Natural killer cell treated with Interleukin-12 subunit alpha and Interleukin-12 subunit beta and Interleukin-15 and Interleukin-18, amount 100 ng/mL, for 72 hours (primary cell): ENCODE data around the gene SRD5A1. TPM values are rescaled to one million over a fixed set of nuclear protein-coding genes. Genes with fewer than 3 reads are reported as not detected.
"Not testable (repeated sequence)": the region's sequence is repeated elsewhere in the genome, so short reads cannot be mapped to it uniquely, and the experiment has no call there.

ENCODE experiments used
- ATAC-seq, 2 donors: fragments of 150-1000 bp; cut with Tn5 transposase in 1 of 2; sonication (Bioruptor Pico), chemical (Tn5 transposase) in 1 of 2; 2 replicates each; pipeline ENCODE4 v1.10.0; 2021
- DNase-seq: peaks from one replicate; pipeline ENCODE4 v3.0.0; 2022; ENCODE audit warnings: low spot score
- H3K27ac Mint-ChIP-seq, 2 donors: 1 replicate in 1 of 2; 2 replicates in 1 of 2; pipeline ENCODE4 v1.8.0; 2022; ENCODE audit warnings: mixed read lengths in 2 of 2, mild to moderate bottlenecking in 1 of 2, moderate library complexity in 1 of 2
- H3K27me3 Mint-ChIP-seq, 2 donors: 1 replicate in 1 of 2; 2 replicates in 1 of 2; pipeline ENCODE4 v1.8.0; 2022; ENCODE audit warnings: mixed read lengths in 2 of 2
- H3K36me3 Mint-ChIP-seq: one replicate; pipeline ENCODE4 v1.8.0; 2022; ENCODE audit warnings: mixed read lengths
- H3K4me1 Mint-ChIP-seq, 2 donors: 1 replicate in 1 of 2; 2 replicates in 1 of 2; pipeline ENCODE4 v1.8.0; 2022; ENCODE audit warnings: low read depth in 2 of 2, mixed read lengths in 2 of 2, mild to moderate bottlenecking in 1 of 2
- H3K4me3 Mint-ChIP-seq: one replicate; pipeline ENCODE4 v1.8.0; 2022; ENCODE audit warnings: mixed read lengths
- H3K9me3 Mint-ChIP-seq: 2 replicates; pipeline ENCODE4 v1.8.0; 2022; ENCODE audit warnings: mixed read lengths
- total RNA-seq, 2 donors: library from RNA; stranded (reverse); gene quantifications; one replicate each; pipeline ENCODE4 v1.2.3, GENCODE V29; 2022

Gene SRD5A1
- total RNA-seq, 2 donors from 2014 or later = 7.2 to 14.6 TPM

- DNase-seq (no peak), ATAC-seq (no peak)
- Mint-ChIP-seq H3K27ac (no peak overlapping the region), H3K4me1 (peaks cover 0 to 4% of the 10 kb centered on the region in 2 donors), H3K4me3 (no peak overlapping the region), H3K9me3 (no peaks in the 10 kb centered on the region), H3K36me3 (no peaks in the 10 kb centered on the region), H3K27me3 (no peaks in the 10 kb centered on the region)
Observed at GRCh38 chr5:6638236-6638635, 5.0 kb downstream of the SRD5A1 start.

GRCh38 chr5:6642655-6643054 lies 9.4 kb downstream of the SRD5A1 start:
- Mint-ChIP-seq H3K4me3 (no peak overlapping the region), H3K9me3 (no peaks in the 10 kb centered on the region), H3K36me3 (no peaks in the 10 kb centered on the region), H3K27ac (no peak overlapping the region), H3K27me3 (no peaks in the 10 kb centered on the region), H3K4me1 (peaks cover 8 to 17% of the 10 kb centered on the region in 2 donors)
- no peak for DNase-seq
- ATAC-seq = no peak

- Mint-ChIP-seq H3K27me3 (no peaks in the 10 kb centered on the region), H3K36me3 (no peaks in the 10 kb centered on the region), H3K27ac (no peak overlapping the region), H3K9me3 (no peaks in the 10 kb centered on the region), H3K4me1 (peaks cover 8 to 22% of the 10 kb centered on the region in 2 donors), H3K4me3 (no peak overlapping the region)
- no peak for DNase-seq
- no peak for ATAC-seq
Observed at GRCh38 chr5:6644794-6645241, 11.6 kb downstream of the SRD5A1 start.

GRCh38 chr5:6645571-6646362 lies 12.5 kb downstream of the SRD5A1 start:
- H3K4me1 Mint-ChIP-seq = peaks cover 8 to 24% of the 10 kb centered on the region in 2 donors
- H3K36me3 Mint-ChIP-seq, DNase-seq, ATAC-seq, H3K27ac Mint-ChIP-seq, H3K27me3 Mint-ChIP-seq, H3K9me3 Mint-ChIP-seq, H3K4me3 Mint-ChIP-seq: not testable (repeated sequence)

GRCh38 chr5:6649186-6649585 lies 15.9 kb downstream of the SRD5A1 start:
- Mint-ChIP-seq H3K4me1 (peaks cover 8 to 24% of the 10 kb centered on the region in 2 donors), H3K27ac (no peak overlapping the region), H3K27me3 (no peaks in the 10 kb centered on the region), H3K4me3 (no peak overlapping the region), H3K9me3 (no peaks in the 10 kb centered on the region), H3K36me3 (no peaks in the 10 kb centered on the region)
- DNase-seq (no peak), ATAC-seq (no peak)

GRCh38 chr5:6649681-6650080 lies 16.4 kb downstream of the SRD5A1 start:
- Mint-ChIP-seq H3K9me3 (no peaks in the 10 kb centered on the region), H3K4me1 (peaks cover 8 to 21% of the 10 kb centered on the region in 2 donors), H3K36me3 (no peaks in the 10 kb centered on the region), H3K4me3 (no peak overlapping the region), H3K27me3 (no peaks in the 10 kb centered on the region), H3K27ac (no peak overlapping the region)
- DNase-seq (no peak), ATAC-seq (no peak)

- no peaks in the 10 kb centered on the region for H3K9me3 Mint-ChIP-seq
- ATAC-seq (no peak), DNase-seq (no peak)
- H3K4me1 Mint-ChIP-seq = peaks cover 1 to 11% of the 10 kb centered on the region in 2 donors
- H3K4me3 Mint-ChIP-seq = no peak overlapping the region
- H3K27ac Mint-ChIP-seq = no peak overlapping the region
- peaks cover 19% of the 10 kb centered on the region for H3K36me3 Mint-ChIP-seq
- no peaks in the 10 kb centered on the region for H3K27me3 Mint-ChIP-seq
Observed at GRCh38 chr5:6652025-6652424, 18.8 kb downstream of the SRD5A1 start.

- Mint-ChIP-seq H3K4me3 (no peak overlapping the region), H3K9me3 (no peaks in the 10 kb centered on the region), H3K36me3 (peaks cover 20% of the 10 kb centered on the region), H3K27me3 (no peaks in the 10 kb centered on the region), H3K27ac (no peak overlapping the region), H3K4me1 (peaks cover 0 to 2% of the 10 kb centered on the region in 2 donors)
- ATAC-seq (no peak), DNase-seq (no peak)
Observed at GRCh38 chr5:6655432-6655831, 22.2 kb downstream of the SRD5A1 start.

GRCh38 chr5:6656680-6657079 lies 23.4 kb downstream of the SRD5A1 start:
- no peak overlapping the region for H3K4me3 Mint-ChIP-seq
- no peak for ATAC-seq
- no peaks in the 10 kb centered on the region for H3K27me3 Mint-ChIP-seq
- peaks cover 0 to 2% of the 10 kb centered on the region in 2 donors for H3K4me1 Mint-ChIP-seq
- peaks cover 20% of the 10 kb centered on the region for H3K36me3 Mint-ChIP-seq
- H3K27ac Mint-ChIP-seq = no peak overlapping the region
- H3K9me3 Mint-ChIP-seq = no peaks in the 10 kb centered on the region
- no peak for DNase-seq

- Mint-ChIP-seq H3K4me3 (no peak overlapping the region), H3K27me3 (no peaks in the 10 kb centered on the region), H3K36me3 (peaks cover 24% of the 10 kb centered on the region), H3K4me1 (peaks cover 0 to 2% of the 10 kb centered on the region in 2 donors), H3K9me3 (no peaks in the 10 kb centered on the region), H3K27ac (no peak overlapping the region)
- no peak for DNase-seq
- no peak for ATAC-seq
Observed at GRCh38 chr5:6659941-6660684, 26.9 kb downstream of the SRD5A1 start.

- H3K27ac Mint-ChIP-seq = no peak overlapping the region
- no peaks in the 10 kb centered on the region for H3K27me3 Mint-ChIP-seq
- DNase-seq (no peak), ATAC-seq (no peak)
- peaks cover 0 to 2% of the 10 kb centered on the region in 2 donors for H3K4me1 Mint-ChIP-seq
- H3K9me3 Mint-ChIP-seq = no peaks in the 10 kb centered on the region
- H3K4me3 Mint-ChIP-seq = no peak overlapping the region
- H3K36me3 Mint-ChIP-seq = peaks cover 19% of the 10 kb centered on the region
Observed at GRCh38 chr5:6660688-6661087, 27.4 kb downstream of the SRD5A1 start.

GRCh38 chr5:6666762-6667161 lies 33.5 kb downstream of the SRD5A1 start:
- Mint-ChIP-seq H3K4me3 (no peak overlapping the region), H3K4me1 (no peaks in the 10 kb centered on the region), H3K27me3 (no peaks in the 10 kb centered on the region), H3K27ac (no peak overlapping the region), H3K36me3 (peaks cover 8% of the 10 kb centered on the region), H3K9me3 (no peaks in the 10 kb centered on the region)
- DNase-seq = no peak
- no peak for ATAC-seq

- DNase-seq (no peak), ATAC-seq (no peak)
- no peak overlapping the region for H3K4me3 Mint-ChIP-seq
- no peaks in the 10 kb centered on the region for H3K27me3 Mint-ChIP-seq
- peaks cover 6% of the 10 kb centered on the region for H3K36me3 Mint-ChIP-seq
- no peaks in the 10 kb centered on the region for H3K4me1 Mint-ChIP-seq
- H3K27ac Mint-ChIP-seq = no peak overlapping the region
- H3K9me3 Mint-ChIP-seq = no peaks in the 10 kb centered on the region
Observed at GRCh38 chr5:6667648-6668047, 34.4 kb downstream of the SRD5A1 start.

GRCh38 chr5:6668717-6669116 lies 35.5 kb downstream of the SRD5A1 start:
- H3K36me3 Mint-ChIP-seq, ATAC-seq, H3K4me1 Mint-ChIP-seq, H3K27me3 Mint-ChIP-seq, H3K4me3 Mint-ChIP-seq, H3K9me3 Mint-ChIP-seq, H3K27ac Mint-ChIP-seq, DNase-seq: not testable (repeated sequence)
